Erythroblast (primary cell): ENCODE data around the gene MAST4.

ENCODE experiments used
- GATA1 ChIP-seq: IDR thresholded peaks from 2 replicates; pipeline ENCODE4 v1.6.1; 2011; ENCODE audit warnings: low read depth, mild to moderate bottlenecking, control low read depth, low read length, moderate library complexity
- POLR2A ChIP-seq: IDR thresholded peaks from 2 replicates; pipeline ENCODE4 v1.6.1; 2011; ENCODE audit warnings: mild to moderate bottlenecking, low read length

- no peak for TF ChIP-seq POLR2A
- TF ChIP-seq GATA1 = no peak
These were observed 228.3 kb downstream of the MAST4 start for GRCh38 chr5:66824476-66824875.
